DMS53 (cell line): ENCODE measurements around the gene ZDHHC13.

ENCODE experiments used
- DNase-seq: peaks from one replicate; lab custom pipeline; 2025; lab: John Stamatoyannopoulos, UW

The ZDHHC13 gene

GRCh38 chr11:19116971-19117759 is at the start of gene ZDHHC13:
Gene ZDHHC13, plus strand, starts transcription at chr11:19117168. Its CDS starts 82 bp downstream, at chr11:19117250.
- DNase-seq: peak; percentile 97

GRCh38 chr11:19071255-19071654 is 45.7 kb upstream of the ZDHHC13 start:
- peak; percentile 94 for DNase-seq

GRCh38 chr11:19072464-19072863 is 44.5 kb upstream of the ZDHHC13 start:
- peak; percentile 42 for DNase-seq

- DNase-seq: peak; percentile 63
Observed at GRCh38 chr11:19073454-19074415, 43.2 kb upstream of the ZDHHC13 start.

GRCh38 chr11:19075636-19076035 is 41.3 kb upstream of the ZDHHC13 start:
- no peak for DNase-seq

GRCh38 chr11:19076744-19077589 is 40.0 kb upstream of the ZDHHC13 start:
- DNase-seq: peak; percentile 72

- no peak for DNase-seq
Observed at GRCh38 chr11:19077965-19078364, 39.0 kb upstream of the ZDHHC13 start.

- DNase-seq: no peak
Observed at GRCh38 chr11:19079643-19080440, 37.1 kb upstream of the ZDHHC13 start.

GRCh38 chr11:19080579-19080993 is 36.4 kb upstream of the ZDHHC13 start:
- DNase-seq: no peak

- no peak for DNase-seq
Observed at GRCh38 chr11:19083166-19083565, 33.8 kb upstream of the ZDHHC13 start.

GRCh38 chr11:19084661-19085315 is 32.2 kb upstream of the ZDHHC13 start:
- DNase-seq: no peak

GRCh38 chr11:19087658-19088057 is 29.3 kb upstream of the ZDHHC13 start:
- no peak for DNase-seq

GRCh38 chr11:19088791-19089190 is 28.2 kb upstream of the ZDHHC13 start:
- DNase-seq: no peak

- peak; percentile 69 for DNase-seq
Observed at GRCh38 chr11:19089421-19089820, 27.5 kb upstream of the ZDHHC13 start.

GRCh38 chr11:19091366-19091765 is 25.6 kb upstream of the ZDHHC13 start:
- peak; percentile 90 for DNase-seq

GRCh38 chr11:19092342-19092741 is 24.6 kb upstream of the ZDHHC13 start:
- DNase-seq: peak; percentile 38

GRCh38 chr11:19092850-19093249 is 24.1 kb upstream of the ZDHHC13 start:
- DNase-seq: peak; percentile 55

- peak; percentile 24 for DNase-seq
Observed at GRCh38 chr11:19093976-19094375, 23.0 kb upstream of the ZDHHC13 start.

- no peak for DNase-seq
Observed at GRCh38 chr11:19094859-19095258, 22.1 kb upstream of the ZDHHC13 start.

- DNase-seq: no peak
Observed at GRCh38 chr11:19099093-19099492, 17.9 kb upstream of the ZDHHC13 start.
